ENCODE data around the gene FAM47E.

DNA sequence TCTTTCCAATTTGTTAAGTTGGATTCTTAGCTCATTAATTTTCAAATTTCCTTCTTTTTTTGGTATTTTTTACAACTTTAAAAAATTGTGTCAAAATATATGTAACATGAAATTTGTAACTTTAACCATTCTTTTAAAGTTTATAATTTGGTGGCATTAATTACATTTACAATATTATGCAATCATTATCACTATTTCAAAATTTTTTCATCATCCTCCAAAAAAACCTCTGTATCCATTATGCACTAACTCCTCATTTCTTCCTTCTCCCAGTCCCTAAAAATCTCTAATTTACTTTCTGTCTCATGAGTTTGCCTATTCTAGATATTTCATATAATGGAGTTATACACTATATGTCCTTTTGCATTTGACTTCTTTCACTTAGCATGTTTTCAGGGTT is 4.7 kb upstream of the FAM47E start:
- TF ChIP-seq, protein P1, sequence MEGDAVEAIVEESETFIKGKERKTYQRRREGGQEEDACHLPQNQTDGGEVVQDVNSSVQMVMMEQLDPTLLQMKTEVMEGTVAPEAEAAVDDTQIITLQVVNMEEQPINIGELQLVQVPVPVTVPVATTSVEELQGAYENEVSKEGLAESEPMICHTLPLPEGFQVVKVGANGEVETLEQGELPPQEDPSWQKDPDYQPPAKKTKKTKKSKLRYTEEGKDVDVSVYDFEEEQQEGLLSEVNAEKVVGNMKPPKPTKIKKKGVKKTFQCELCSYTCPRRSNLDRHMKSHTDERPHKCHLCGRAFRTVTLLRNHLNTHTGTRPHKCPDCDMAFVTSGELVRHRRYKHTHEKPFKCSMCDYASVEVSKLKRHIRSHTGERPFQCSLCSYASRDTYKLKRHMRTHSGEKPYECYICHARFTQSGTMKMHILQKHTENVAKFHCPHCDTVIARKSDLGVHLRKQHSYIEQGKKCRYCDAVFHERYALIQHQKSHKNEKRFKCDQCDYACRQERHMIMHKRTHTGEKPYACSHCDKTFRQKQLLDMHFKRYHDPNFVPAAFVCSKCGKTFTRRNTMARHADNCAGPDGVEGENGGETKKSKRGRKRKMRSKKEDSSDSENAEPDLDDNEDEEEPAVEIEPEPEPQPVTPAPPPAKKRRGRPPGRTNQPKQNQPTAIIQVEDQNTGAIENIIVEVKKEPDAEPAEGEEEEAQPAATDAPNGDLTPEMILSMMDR (conservative IDR thresholded peaks at IDR 0.05) = no peak
- TF ChIP-seq ZFX (IDR thresholded peaks at IDR 0.05) = no peak

Data from C4-2B (cell line).